ENCODE results near the gene ZWILCH.
A peak's percentile ranks its signal among the peaks of the same experiment; 100 is the strongest.

DNA sequence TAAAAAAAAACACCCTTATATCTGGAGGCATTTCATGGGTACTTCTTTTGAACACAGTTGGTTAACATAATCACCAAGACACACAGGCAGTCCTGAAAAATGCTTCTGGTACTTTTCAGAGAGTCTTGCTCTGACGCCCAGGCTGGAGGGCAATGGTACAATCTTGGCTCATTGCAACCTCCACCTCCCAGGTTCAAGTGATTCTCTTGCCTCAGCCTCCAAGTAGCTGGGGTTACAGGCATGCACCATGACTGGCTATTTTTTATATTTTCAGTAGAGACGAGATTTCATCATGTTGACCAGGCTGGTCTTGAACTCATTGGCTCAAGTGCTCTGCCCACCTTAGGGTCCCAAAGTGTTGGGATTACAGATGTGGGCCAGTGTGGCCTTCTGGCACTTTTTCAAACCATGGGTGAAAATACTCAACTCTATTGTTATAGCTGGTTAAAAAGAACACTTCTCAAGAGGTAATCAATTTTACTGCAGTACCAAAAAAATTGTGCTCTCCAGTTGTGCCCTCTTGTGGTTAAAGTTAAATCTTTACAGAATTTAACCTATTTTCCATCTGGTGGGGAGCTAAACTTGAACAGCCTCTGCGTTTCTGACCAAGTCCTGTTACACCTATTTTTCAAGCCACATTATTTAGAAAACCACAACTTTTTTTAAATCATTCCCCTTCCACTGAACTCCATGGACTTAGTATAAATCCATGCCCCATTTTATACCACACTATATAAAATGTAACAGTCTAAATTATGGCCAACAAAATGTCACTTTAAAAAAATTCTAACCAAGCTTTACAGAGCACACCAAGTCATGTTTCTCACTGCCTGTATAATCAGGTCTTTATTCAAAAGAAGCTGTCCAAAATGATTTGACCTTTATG, 6.4 kb upstream of the ZWILCH start:
- TF ChIP-seq, protein P1, sequence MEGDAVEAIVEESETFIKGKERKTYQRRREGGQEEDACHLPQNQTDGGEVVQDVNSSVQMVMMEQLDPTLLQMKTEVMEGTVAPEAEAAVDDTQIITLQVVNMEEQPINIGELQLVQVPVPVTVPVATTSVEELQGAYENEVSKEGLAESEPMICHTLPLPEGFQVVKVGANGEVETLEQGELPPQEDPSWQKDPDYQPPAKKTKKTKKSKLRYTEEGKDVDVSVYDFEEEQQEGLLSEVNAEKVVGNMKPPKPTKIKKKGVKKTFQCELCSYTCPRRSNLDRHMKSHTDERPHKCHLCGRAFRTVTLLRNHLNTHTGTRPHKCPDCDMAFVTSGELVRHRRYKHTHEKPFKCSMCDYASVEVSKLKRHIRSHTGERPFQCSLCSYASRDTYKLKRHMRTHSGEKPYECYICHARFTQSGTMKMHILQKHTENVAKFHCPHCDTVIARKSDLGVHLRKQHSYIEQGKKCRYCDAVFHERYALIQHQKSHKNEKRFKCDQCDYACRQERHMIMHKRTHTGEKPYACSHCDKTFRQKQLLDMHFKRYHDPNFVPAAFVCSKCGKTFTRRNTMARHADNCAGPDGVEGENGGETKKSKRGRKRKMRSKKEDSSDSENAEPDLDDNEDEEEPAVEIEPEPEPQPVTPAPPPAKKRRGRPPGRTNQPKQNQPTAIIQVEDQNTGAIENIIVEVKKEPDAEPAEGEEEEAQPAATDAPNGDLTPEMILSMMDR (IDR thresholded peaks at IDR 0.05): peak; percentile 30 to 40 (median 36)
- TF ChIP-seq POLR2AphosphoS5 (IDR thresholded peaks at IDR 0.05) (no peak), POLR2A (IDR thresholded peaks at IDR 0.05) (no peak)
